HepG2 (cell line): Measurements from ENCODE around the gene PTX4. TPM values are rescaled to one million over a fixed set of nuclear protein-coding genes. Genes with fewer than 3 reads are reported as not detected.

Source experiments
- ERF ChIP-seq: IDR thresholded peaks from 2 replicates; pipeline ENCODE4 v1.6.1; 2018; ENCODE audit warnings: missing biosample characterization, missing genetic modification reagents
- FOXK1 ChIP-seq: sonication (generic); formaldehyde crosslinking; IDR thresholded peaks from 2 replicates; pipeline ENCODE4 v1.4.0; 2020; ENCODE audit warnings: low read depth, missing genetic modification reagents, borderline replicate concordance
- GABPA ChIP-seq, 2 experiments: IDR thresholded peaks; 2 replicates each; pipeline ENCODE4 v1.6.1; 2011 to 2016; ENCODE audit warnings: low read depth in 2 of 2, low read length in 1 of 2, missing biosample characterization in 1 of 2, missing genetic modification characterization in 1 of 2
- HNF4A ChIP-seq: sonication (generic); formaldehyde crosslinking; IDR thresholded peaks from 2 replicates; pipeline ENCODE4 v1.4.0; 2020; ENCODE audit warnings: missing genetic modification reagents
- NFAT5 ChIP-seq: sonication (generic); formaldehyde crosslinking; IDR thresholded peaks from 2 replicates; pipeline ENCODE4 v1.4.0; 2020; ENCODE audit warnings: missing genetic modification reagents
- NFKB2 ChIP-seq: sonication (generic); formaldehyde crosslinking; IDR thresholded peaks from 2 replicates; pipeline ENCODE4 v1.4.0; 2020; ENCODE audit warnings: missing genetic modification reagents, borderline replicate concordance
- RELA ChIP-seq: sonication (generic); formaldehyde crosslinking; IDR thresholded peaks from 2 replicates; pipeline ENCODE4 v1.4.0; 2020; ENCODE audit warnings: missing genetic modification reagents
- SOX5 ChIP-seq: IDR thresholded peaks from 2 replicates; pipeline ENCODE4 v1.6.1; 2016; ENCODE audit warnings: borderline replicate concordance
- TEF ChIP-seq: sonication (generic); formaldehyde crosslinking; IDR thresholded peaks from 2 replicates; pipeline ENCODE4 v1.5.0; 2020; ENCODE audit warnings: missing genetic modification reagents
- THAP11 ChIP-seq: IDR thresholded peaks from 2 replicates; pipeline ENCODE4 v1.6.1; 2016; ENCODE audit warnings: missing biosample characterization, missing genetic modification reagents
- ZFY ChIP-seq: sonication (generic); formaldehyde crosslinking; IDR thresholded peaks from 2 replicates; pipeline ENCODE4 v1.4.0; 2020; ENCODE audit warnings: missing genetic modification reagents
- ZIK1 ChIP-seq: sonication (generic); formaldehyde crosslinking; IDR thresholded peaks from 2 replicates; pipeline ENCODE4 v1.5.0; 2020; ENCODE audit warnings: mild to moderate bottlenecking, low read depth, missing genetic modification reagents, borderline replicate concordance
- ZNF512B ChIP-seq: sonication (generic); formaldehyde crosslinking; IDR thresholded peaks from 2 replicates; pipeline ENCODE4 v1.5.1; 2020; ENCODE audit warnings: missing genetic modification reagents, mild to moderate bottlenecking, borderline replicate concordance
- ZNF724P ChIP-seq: sonication (generic); formaldehyde crosslinking; IDR thresholded peaks from 2 replicates; pipeline ENCODE4 v1.8.0; 2022; ENCODE audit warnings: missing genetic modification reagents, borderline replicate concordance
- ZNF740 ChIP-seq: sonication (generic); formaldehyde crosslinking; IDR thresholded peaks from 2 replicates; pipeline ENCODE4 v1.4.0; 2020; ENCODE audit warnings: missing genetic modification reagents
- ZNF800 ChIP-seq: sonication (generic); formaldehyde crosslinking; IDR thresholded peaks from 2 replicates; pipeline ENCODE4 v1.4.0; 2020; ENCODE audit warnings: missing genetic modification reagents
- ZSCAN22 ChIP-seq: sonication (generic); formaldehyde crosslinking; IDR thresholded peaks from 2 replicates; pipeline ENCODE4 v1.4.0; 2020; ENCODE audit warnings: mild to moderate bottlenecking, missing genetic modification reagents
- ZSCAN25 ChIP-seq: sonication (generic); formaldehyde crosslinking; IDR thresholded peaks from 2 replicates; pipeline ENCODE4 v1.8.0; 2022; ENCODE audit warnings: mild to moderate bottlenecking, missing genetic modification reagents
- polyA plus RNA-seq, 8 experiments: library from polyadenylated mRNA; depleted of rRNA in 3 of 8; stranded (reverse) in 7 of 8; unstranded in 1 of 8; fragments of >200 nt; fragmentation: Illumina TruSeq in 4 of 8; extraction: Trizol in 4 of 8; gene quantifications; 2 replicates each; pipeline versions ENCODE4 v1.2.1 to v1.2.3, GENCODE V29; 2011 to 2016; ENCODE audit warnings: low read depth in 4 of 8, missing spikeins in 1 of 8, mixed read lengths in 1 of 8; ENCODE audit not compliant: insufficient read depth in 1 of 8
- total RNA-seq, 5 experiments: library from RNA; depleted of rRNA; stranded (reverse); fragments of >200 nt; fragmentation: Illumina TruSeq; extraction: Trizol; gene quantifications; 2 replicates each; pipeline ENCODE4 v1.2.3, GENCODE V29; 2016; ENCODE audit warnings: low read depth in 1 of 5

PTX4 gene
- total and polyA plus RNA-seq, 2 of the 13 experiments (the other 11 are each of a cell fraction or from before 2014, with no cell fraction given): 0.04 TPM; not detected in 1

- TF ChIP-seq SOX5 (CRISPR knock-in tag): no peak
- no peak; the same call in 1 of the 2 replicates for TF ChIP-seq ZNF740 (CRISPR knock-in tag)
- TF ChIP-seq ZFY: peak; percentile 74
- no peak for TF ChIP-seq RELA (CRISPR knock-in tag)
- TF ChIP-seq ZNF724P: peak; percentile 74; the same call in 1 of the 2 replicates
- TF ChIP-seq ZIK1 (CRISPR knock-in tag): no peak
- no peak for TF ChIP-seq NFAT5 (CRISPR knock-in tag)
- TF ChIP-seq HNF4A (CRISPR knock-in tag): peak; percentile 66
- no peak for TF ChIP-seq ZSCAN22 (CRISPR knock-in tag)
- TF ChIP-seq TEF (CRISPR knock-in tag): no peak
- TF ChIP-seq ZNF512B (CRISPR knock-in tag): peak; percentile 72; the same call in 1 of the 2 replicates
- TF ChIP-seq NFKB2 (CRISPR knock-in tag): peak; percentile 45; the same call in 1 of the 2 replicates
- TF ChIP-seq FOXK1 (CRISPR knock-in tag): peak; percentile 17; the same call in 1 of the 2 replicates
- TF ChIP-seq ERF (CRISPR knock-in tag): 0 out of 2 replicates have a peak, but pooled peaks have one; percentile 18
- peak; percentile 43; the same call in 1 of the 2 replicates for TF ChIP-seq ZSCAN25 (CRISPR knock-in tag)
- peak; percentile 45; the same call in 1 of the 2 replicates for TF ChIP-seq THAP11
- TF ChIP-seq GABPA (IDR thresholded peaks at IDR 0.05; ENCODE audit: low read depth, low read length): no peak
- no peak for TF ChIP-seq GABPA (CRISPR knock-in tag; IDR thresholded peaks at IDR 0.05; ENCODE audit: low read depth)
- no peak for TF ChIP-seq ZNF800 (CRISPR knock-in tag)
Measured at GRCh38 chr16:1435921-1436697, 52.6 kb downstream of the PTX4 start (continued).
